ENCODE results near the gene VMO1.

Gene VMO1

DNA sequence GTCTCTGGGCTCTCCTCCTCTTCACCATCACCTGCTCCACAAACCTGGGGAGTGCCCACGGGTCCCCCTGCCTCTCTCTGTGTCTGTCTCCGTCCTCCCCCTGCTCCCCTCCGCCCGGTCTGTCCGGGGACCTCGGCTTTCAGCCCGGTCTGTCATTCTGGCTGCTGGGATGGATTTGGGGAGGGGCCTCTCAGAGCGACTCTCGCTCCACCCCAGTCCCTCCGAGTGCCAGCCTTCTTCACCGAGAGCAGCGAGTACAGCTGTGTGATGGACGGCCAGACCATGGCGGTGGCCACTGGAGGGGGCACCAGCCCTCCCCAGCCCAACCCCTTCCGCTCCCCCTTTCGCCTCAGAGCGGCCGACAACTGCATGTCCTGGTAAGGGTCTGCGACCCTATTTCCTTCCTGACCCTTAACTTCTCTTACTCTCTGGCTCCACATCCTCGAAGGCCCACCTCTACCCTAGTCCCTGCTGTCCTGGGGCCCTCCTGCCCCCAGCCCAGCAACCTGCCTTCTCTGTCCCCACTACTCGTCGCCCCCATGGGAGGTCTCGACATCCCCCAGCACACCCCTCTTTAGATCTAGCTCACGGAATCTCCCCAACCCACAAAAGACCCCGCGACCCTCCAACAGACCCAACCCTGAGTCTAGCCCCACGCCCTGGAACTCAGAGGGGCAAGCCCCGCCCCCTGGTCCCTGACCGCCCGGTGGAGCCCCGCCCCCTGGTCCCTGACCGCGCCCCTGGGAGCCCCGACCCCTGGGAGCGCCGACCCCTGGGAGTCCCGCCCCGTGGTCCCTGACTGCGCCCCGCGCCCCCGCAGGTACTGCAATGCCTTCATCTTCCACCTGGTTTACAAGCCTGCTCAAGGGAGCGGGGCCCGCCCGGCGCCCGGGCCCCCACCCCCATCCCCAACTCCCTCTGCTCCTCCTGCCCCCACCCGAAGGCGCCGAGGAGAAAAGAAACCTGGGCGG, 40.9 kb downstream of the VMO1 start:
- Histone ChIP-seq H3K79me2 (no peaks in the 10 kb centered on the region), H3K36me3 (ENCODE audit: control insufficient read depth, insufficient read depth, low read length) (no peaks in the 10 kb centered on the region), H3K4me3 (ENCODE audit: low read depth, low read length) (no peak overlapping the region), H3K27ac (no peak overlapping the region), H2AFZ (no peak overlapping the region), H3K9ac (no peak overlapping the region), H3K9me3 (ENCODE audit: control insufficient read depth, low read length) (no peaks in the 10 kb centered on the region), H3K4me2 (ENCODE audit: low read length) (no peak overlapping the region), H3K4me1 (no peaks in the 10 kb centered on the region), H3K27me3 (ENCODE audit: control insufficient read depth, insufficient read depth, low read length) (no peaks in the 10 kb centered on the region)
- no peak for TF ChIP-seq CTCF (IDR thresholded peaks at IDR 0.05)

- no peaks in the 10 kb centered on the region for H3K36me3 ChIP-seq (ENCODE audit: control insufficient read depth, insufficient read depth, low read length)
- H3K4me3 ChIP-seq (ENCODE audit: low read depth, low read length), result no peak overlapping the region
- no peaks in the 10 kb centered on the region for H3K9me3 ChIP-seq (ENCODE audit: control insufficient read depth, low read length)
- H3K79me2 ChIP-seq, result no peaks in the 10 kb centered on the region
- H3K4me2 ChIP-seq (ENCODE audit: low read length), result no peak overlapping the region
- H3K4me1 ChIP-seq, result no peaks in the 10 kb centered on the region
- no peak for TF ChIP-seq CTCF (IDR thresholded peaks at IDR 0.05)
- no peak overlapping the region for H3K27ac ChIP-seq
- no peak overlapping the region for H3K9ac ChIP-seq
- no peak overlapping the region for H2AFZ ChIP-seq
- no peaks in the 10 kb centered on the region for H3K27me3 ChIP-seq (ENCODE audit: control insufficient read depth, insufficient read depth, low read length)
Measured at GRCh38 chr17:4743898-4744297, 42.3 kb downstream of the VMO1 start.

GRCh38 chr17:4743216-4743615, 42.9 kb downstream of the VMO1 start:
- no peak for TF ChIP-seq CTCF (IDR thresholded peaks at IDR 0.05)
- Histone ChIP-seq H3K27ac (no peak overlapping the region), H3K9ac (no peak overlapping the region), H2AFZ (no peak overlapping the region), H3K79me2 (no peaks in the 10 kb centered on the region), H3K9me3 (ENCODE audit: control insufficient read depth, low read length) (no peaks in the 10 kb centered on the region), H3K36me3 (ENCODE audit: control insufficient read depth, insufficient read depth, low read length) (no peaks in the 10 kb centered on the region), H3K4me3 (ENCODE audit: low read depth, low read length) (no peak overlapping the region), H3K4me1 (peaks cover 4% of the 10 kb centered on the region), H3K4me2 (ENCODE audit: low read length) (no peak overlapping the region), H3K27me3 (ENCODE audit: control insufficient read depth, insufficient read depth, low read length) (no peaks in the 10 kb centered on the region)

- Histone ChIP-seq H3K36me3 (ENCODE audit: control insufficient read depth, insufficient read depth, low read length) (no peaks in the 10 kb centered on the region), H2AFZ (no peak overlapping the region), H3K27me3 (ENCODE audit: control insufficient read depth, insufficient read depth, low read length) (no peaks in the 10 kb centered on the region), H3K9ac (no peak overlapping the region), H3K4me1 (peaks cover 5% of the 10 kb centered on the region), H3K79me2 (no peaks in the 10 kb centered on the region), H3K9me3 (ENCODE audit: control insufficient read depth, low read length) (no peaks in the 10 kb centered on the region), H3K4me3 (ENCODE audit: low read depth, low read length) (no peak overlapping the region), H3K27ac (no peak overlapping the region), H3K4me2 (ENCODE audit: low read length) (no peak overlapping the region)
- no peak for TF ChIP-seq CTCF (IDR thresholded peaks at IDR 0.05)
Measured at GRCh38 chr17:4742629-4743028, 43.5 kb downstream of the VMO1 start.

DNA sequence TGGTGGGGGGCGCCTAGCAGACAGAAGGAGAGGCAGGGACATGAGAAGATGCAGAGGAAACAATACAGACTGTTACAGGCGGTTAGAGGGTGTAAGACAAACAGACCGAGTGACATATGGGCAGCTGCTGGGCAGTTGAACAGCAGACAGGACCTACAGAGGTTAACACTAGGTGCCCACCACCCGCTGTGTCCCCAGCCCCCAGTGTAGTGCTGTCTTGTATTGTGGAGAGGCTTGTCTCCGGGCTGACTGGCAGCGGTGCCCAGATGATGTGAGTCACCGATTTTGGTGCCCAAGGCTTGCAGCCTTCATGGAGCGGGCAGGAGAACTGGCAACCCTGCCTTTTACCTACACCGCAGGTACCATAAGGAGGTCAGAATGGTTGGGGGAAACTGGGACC, 44.0 kb downstream of the VMO1 start:
- H3K9me3 ChIP-seq (ENCODE audit: control insufficient read depth, low read length), result no peaks in the 10 kb centered on the region
- no peak overlapping the region for H3K9ac ChIP-seq
- H3K4me2 ChIP-seq (ENCODE audit: low read length), result no peak overlapping the region
- no peak overlapping the region for H3K27ac ChIP-seq
- H3K79me2 ChIP-seq, result no peaks in the 10 kb centered on the region
- H3K27me3 ChIP-seq (ENCODE audit: control insufficient read depth, insufficient read depth, low read length), result no peaks in the 10 kb centered on the region
- no peak overlapping the region for H2AFZ ChIP-seq
- TF ChIP-seq CTCF (IDR thresholded peaks at IDR 0.05), result no peak
- peaks cover 5% of the 10 kb centered on the region for H3K4me1 ChIP-seq
- H3K4me3 ChIP-seq (ENCODE audit: low read depth, low read length), result no peak overlapping the region
- no peaks in the 10 kb centered on the region for H3K36me3 ChIP-seq (ENCODE audit: control insufficient read depth, insufficient read depth, low read length)
